GM18867 (cell line): Measurements from ENCODE around the gene ADCK1.
"Not testable (repeated sequence)": the region's sequence is repeated elsewhere in the genome, so short reads cannot be mapped to it uniquely, and the experiment has no call there.

ENCODE experiments used
- ATAC-seq: cut with Tn5 transposase; IDR thresholded peaks from one replicate; pipeline ENCODE4 v1.9.1; 2021; ENCODE audit warnings: mild to moderate bottlenecking, moderate library complexity; ENCODE audit not compliant: unreplicated experiment

Gene ADCK1, protein sequence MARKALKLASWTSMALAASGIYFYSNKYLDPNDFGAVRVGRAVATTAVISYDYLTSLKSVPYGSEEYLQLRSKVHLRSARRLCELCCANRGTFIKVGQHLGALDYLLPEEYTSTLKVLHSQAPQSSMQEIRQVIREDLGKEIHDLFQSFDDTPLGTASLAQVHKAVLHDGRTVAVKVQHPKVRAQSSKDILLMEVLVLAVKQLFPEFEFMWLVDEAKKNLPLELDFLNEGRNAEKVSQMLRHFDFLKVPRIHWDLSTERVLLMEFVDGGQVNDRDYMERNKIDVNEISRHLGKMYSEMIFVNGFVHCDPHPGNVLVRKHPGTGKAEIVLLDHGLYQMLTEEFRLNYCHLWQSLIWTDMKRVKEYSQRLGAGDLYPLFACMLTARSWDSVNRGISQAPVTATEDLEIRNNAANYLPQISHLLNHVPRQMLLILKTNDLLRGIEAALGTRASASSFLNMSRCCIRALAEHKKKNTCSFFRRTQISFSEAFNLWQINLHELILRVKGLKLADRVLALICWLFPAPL

GRCh38 chr14:77799863-77800730 is at the start of gene ADCK1:
TSS of gene ADCK1 (plus strand) at chr14:77800109. CDS start at chr14:77818979, 18,870 bp downstream.
- ATAC-seq: peak; percentile 96

DNA sequence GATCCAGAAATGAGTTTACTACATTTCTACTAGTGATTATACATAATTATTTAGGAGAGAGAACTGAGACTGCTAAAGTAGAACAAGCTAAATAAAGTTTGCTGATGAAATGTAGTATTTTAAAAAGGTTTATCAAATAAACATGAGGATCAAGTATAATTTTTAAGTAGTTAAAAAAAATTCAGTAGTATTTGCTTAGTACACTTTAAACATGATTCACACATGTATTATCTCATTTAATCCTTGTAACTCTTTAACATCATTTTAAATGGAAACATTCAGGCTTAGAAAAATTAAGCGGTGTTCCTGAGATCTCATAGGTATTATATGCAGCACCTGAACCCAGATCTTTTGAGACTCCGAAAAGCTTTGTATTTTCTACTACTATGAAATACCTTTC is 47.6 kb upstream of the ADCK1 start:
- ATAC-seq: no peak

- ATAC-seq: no peak
Observed at GRCh38 chr14:77752799-77753516, 47.0 kb upstream of the ADCK1 start.

DNA sequence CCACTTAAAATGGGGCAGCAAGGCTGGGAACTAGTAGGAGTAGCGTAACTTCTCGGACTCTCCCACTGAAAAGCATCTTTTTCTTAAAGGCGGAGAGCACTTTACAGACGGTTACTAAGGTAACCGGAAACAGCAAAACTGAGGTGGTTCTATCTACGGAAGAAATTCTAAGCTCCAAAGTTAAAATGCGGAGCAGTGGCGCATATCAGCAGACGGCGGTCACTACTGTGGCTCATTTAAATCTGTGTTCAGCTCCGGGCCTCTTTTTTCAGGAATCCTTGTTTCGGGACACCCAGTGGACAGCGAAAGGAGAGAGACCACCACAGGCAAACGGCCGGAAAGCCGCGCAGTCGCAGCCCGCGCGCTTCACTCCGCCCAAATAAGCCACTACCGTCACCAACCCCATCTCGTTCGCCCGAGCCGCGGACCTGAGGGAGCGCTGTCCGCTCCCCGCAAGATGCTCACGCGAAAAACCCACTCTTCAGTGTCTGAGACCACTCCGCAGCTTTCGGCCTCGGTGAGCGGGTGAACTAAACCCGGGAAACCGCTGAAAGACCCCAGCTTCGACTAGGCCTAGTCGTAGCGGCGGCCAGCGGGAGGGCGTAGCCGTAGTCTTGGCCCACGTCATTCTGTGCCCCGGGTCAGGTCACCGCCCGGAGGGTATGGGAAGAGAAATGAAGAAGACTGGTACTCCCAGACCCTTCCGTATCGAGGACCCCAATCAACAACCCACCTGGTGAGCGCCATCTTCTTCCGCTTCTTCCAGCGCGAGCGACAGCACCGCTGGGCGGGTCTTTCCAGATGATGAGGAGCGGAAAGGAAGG is 39.3 kb upstream of the ADCK1 start, which contains the start of gene SNW1:
Gene SNW1 (minus strand): TSS at position 776 of the 824 bp plus-strand sequence. CDS start 29 bp downstream, at position 747.
- peak; percentile 93 for ATAC-seq

- ATAC-seq: peak; percentile 20
Observed at GRCh38 chr14:77761205-77761931, 38.5 kb upstream of the ADCK1 start.

- ATAC-seq: no peak
Observed at GRCh38 chr14:77763316-77763715, 36.6 kb upstream of the ADCK1 start.

- no peak for ATAC-seq
Observed at GRCh38 chr14:77763978-77764377, 35.9 kb upstream of the ADCK1 start.

DNA sequence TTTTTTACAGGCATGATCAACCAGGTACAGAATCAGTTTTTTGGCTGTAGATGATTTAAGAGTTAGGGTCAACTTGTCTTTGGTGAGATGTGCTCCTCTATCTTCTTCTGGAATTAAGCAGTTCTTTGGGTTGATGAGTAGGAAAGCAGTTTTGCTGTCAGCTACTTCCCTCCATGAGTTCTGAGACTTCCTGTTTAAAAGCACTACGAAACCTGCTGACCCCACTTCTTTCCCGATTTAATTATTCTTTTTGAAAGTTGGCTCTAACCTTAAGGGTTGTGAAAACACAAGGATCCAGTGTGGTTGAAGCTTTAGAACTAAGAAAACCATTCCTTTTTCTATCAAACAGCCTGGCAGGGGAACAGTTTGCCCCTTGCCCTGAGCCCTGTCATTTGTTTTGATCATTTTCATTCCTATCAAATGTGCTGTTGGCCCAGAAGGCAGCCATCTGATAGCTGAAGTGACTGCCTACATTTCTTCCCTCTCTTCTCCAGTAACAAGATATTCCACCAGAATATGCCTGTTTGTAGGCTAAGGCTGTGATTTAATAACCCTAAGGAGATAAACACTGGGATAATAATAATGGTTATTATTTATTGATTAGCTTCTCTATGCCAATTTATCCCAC is 31.4 kb upstream of the ADCK1 start:
- ATAC-seq: not testable (repeated sequence)

DNA sequence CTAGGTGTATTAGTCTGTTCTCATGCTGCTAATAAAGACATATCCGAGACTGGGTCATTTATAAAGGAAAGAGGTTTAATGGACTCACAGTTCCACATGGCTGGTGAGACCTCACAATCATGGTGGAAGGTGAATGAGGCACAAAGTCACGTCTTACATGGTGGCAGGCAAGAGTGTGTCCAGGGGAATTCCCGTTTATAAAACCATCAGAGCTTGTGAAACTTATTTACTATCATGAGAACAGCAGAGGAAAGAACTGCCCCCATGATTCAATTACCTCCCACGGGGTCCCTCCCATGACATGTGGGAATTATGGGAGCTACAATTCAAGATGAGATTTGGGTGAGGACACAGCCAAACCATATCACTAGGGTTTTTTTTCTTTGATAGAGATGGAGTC is 25.9 kb upstream of the ADCK1 start:
- not testable (repeated sequence) for ATAC-seq

DNA sequence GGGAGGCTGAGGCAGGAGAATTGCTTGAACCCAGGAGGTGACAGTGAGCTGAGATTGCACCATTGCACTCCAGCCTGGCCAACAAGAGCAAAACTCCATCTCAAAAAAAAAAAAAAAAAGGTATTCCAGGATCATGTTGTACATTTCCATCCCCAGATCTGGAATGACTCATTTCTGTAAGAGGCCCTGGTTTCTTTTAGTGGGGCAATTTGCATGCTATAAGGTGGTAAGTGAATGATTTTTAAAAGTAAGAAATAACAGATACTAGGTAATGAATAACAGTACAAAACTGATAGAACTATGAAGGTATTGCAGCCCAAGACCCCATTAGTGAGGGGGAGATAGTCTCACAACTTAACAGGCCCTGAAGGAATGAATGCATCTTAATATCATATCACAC is 17.7 kb upstream of the ADCK1 start:
- ATAC-seq: peak; percentile 49

DNA sequence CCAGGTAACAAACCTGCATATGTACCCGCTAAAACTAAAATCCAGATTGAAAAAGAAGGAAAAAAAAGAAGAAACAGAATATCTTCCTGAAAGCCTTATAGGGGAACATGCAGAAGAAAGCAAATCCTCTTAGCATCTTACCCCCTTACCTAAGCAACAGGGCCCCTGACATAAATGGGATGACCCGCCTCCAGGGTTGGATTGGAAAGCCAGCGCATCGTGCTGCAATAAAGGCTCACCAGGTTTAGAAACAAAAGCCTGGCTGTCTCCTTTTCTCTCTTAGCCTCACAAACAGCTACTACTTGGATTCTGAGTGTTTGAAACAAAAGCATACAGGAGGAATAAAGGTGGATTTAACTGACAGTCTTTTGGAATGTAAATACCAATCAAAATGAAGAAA is 13.8 kb upstream of the ADCK1 start:
- no peak for ATAC-seq

DNA sequence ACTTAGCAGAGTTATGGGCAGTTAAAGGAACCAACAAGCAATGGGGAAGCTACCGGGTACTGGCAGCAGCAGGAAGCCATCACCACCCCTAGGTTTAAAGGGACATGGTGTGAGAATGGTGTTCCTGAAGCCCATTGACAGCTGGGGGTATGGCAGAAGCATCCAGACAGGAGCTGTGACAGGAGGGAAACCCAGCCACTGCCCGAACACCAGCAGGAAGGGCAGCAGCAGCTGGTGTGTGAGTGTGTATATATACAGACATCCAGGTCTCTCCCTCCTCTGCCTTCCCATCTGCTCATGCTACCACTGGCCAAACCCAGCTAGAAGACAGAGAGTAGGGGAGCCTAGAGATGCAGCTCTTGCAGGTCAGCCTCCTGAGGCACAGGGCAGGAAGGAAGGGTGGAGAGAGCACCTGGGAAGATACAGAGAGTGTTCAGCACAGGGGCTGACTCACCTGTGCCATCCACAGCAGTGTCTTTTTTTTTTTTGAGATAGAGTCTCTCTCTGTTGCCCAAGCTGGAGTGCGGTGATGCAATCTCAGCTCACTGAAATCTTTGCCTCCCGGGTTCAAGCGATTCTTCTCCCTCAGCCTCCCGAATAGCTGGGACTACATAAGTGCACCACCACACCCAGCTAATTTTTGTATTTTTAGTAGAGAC is 9.2 kb upstream of the ADCK1 start:
- no peak for ATAC-seq

DNA sequence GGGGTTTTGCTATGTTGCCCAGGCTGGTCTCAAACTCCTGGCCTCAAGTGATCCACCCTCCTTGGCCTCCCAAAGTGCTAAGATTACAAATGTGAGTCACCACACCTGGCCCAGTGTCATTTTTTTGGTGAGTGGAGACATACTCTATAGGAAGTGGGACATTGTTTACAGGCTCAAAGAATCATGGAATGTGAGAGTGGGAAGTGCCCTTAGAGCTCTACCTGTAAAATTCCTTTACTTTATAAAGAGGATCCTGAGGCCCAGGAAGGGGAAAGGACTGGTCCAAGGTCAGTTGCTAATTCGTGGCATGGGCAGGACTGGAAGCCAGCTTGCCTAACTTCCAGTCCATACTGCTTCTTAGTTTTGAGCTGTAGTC is 8.7 kb upstream of the ADCK1 start:
- ATAC-seq: no peak

DNA sequence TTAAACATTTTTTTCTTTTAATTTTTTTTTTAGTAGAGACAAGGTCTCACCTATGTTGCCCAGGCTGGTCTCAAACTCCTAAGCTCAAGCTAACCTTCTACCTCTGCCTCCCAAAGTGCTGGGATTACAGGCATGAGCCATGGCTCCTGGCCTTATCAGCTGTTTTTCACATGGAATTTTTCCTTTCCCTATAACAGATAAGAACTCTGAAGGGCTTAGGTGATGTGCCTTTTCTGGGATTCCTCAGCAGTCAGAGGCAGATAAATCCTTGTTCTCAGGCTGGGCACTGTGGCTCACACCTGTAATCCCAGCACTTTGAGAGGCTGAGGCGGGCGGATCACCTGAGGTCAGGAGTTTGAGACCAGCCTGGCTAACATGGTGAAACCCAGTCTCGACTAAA is 6.7 kb upstream of the ADCK1 start:
- ATAC-seq: not testable (repeated sequence)

DNA sequence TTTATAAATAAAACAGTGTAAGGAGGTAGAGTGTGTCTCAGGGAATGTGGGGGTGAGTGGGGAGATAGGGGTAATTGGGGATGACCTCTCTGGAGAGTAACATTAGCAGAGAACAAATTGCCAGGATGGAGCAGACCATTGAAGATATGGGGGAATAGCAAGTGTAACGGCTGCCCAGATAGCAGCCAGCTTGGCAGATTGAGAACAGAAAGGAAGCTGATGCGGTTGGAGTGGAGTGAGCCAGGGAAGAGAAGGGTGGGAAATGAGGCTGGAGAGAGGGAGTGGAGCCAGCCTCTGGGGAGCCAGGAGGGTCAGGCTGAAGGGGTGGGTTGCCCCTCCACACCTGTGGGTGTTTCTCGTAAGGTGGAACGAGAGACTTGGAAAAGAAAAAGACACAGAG is 5.6 kb upstream of the ADCK1 start:
- ATAC-seq: no peak

GRCh38 chr14:77799456-77799855 is 453 bp upstream of the ADCK1 start:
- ATAC-seq: not testable (repeated sequence)

DNA sequence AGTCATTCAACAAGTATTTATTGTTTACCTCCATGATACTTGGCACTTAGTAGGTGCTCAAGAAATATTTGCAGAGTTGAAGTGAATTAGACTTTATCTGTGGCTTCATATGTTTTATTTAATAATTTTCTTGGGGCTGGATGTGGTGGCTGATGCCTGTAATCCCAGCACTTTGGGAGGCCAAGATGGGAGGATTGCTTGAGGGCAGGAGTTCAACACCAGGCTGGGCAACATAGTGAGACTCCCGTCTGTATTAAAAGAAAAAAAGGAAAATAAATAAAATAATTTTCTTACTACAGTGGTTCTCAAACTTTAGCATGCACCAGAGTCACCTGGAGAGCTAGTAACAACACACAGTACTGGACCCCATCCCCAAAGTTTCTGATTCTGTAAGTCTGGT is 905 bp downstream of the ADCK1 start:
- no peak for ATAC-seq

GRCh38 chr14:77804592-77804991 is 4.7 kb downstream of the ADCK1 start:
- ATAC-seq: no peak
